ENCODE results near the gene DNAI2. TPM values are rescaled to one million over a fixed set of nuclear protein-coding genes. Genes with fewer than 3 reads are reported as not detected.

Gene DNAI2
- total and polyA plus RNA-seq, 9 of the 15 experiments (the other 6 are each of a cell fraction or from before 2014, with no cell fraction given), result not detected

GRCh38 chr17:74282587-74283370, 8.7 kb downstream of the DNAI2 start (continued):
- peak; percentile 80 for TF ChIP-seq GATA2 (CRISPR knock-in tag; IDR thresholded peaks at IDR 0.05)
- TF ChIP-seq ZNF431 (CRISPR knock-in tag; IDR thresholded peaks at IDR 0.05), result no peak
- TF ChIP-seq AFF1 (IDR thresholded peaks at IDR 0.05; ENCODE audit: low read depth in 1 of 2, partially characterized antibody in 2 of 2), result peak; percentile 24 to 61
- no peak for TF ChIP-seq ZNF57 (CRISPR knock-in tag; IDR thresholded peaks at IDR 0.05)
- TF ChIP-seq NONO (IDR thresholded peaks at IDR 0.05; ENCODE audit: low read depth in 2 of 2, low read length in 1 of 2), result no peak
- no peak for TF ChIP-seq ZFPM2 (CRISPR knock-in tag; IDR thresholded peaks at IDR 0.05)
- no peak for TF ChIP-seq MCM5 (IDR thresholded peaks at IDR 0.05; ENCODE audit: low read depth)
- no peak for TF ChIP-seq CGGBP1 (CRISPR knock-in tag; IDR thresholded peaks at IDR 0.05)
- 0 out of 2 replicates have a peak, but pooled peaks have one; percentile 13 for TF ChIP-seq CUX1 (CRISPR knock-in tag; IDR thresholded peaks at IDR 0.05)
- peak; percentile 62; the same call in 1 of the 2 replicates for TF ChIP-seq TARDBP (IDR thresholded peaks at IDR 0.05)
- no peak for TF ChIP-seq RHOXF2B (CRISPR knock-in tag; conservative IDR thresholded peaks at IDR 0.05)
- TF ChIP-seq RBFOX2 (IDR thresholded peaks at IDR 0.05; ENCODE audit: low read depth, low read length), result no peak
- no peak for TF ChIP-seq STAT5B (CRISPR knock-in tag; IDR thresholded peaks at IDR 0.05)
- no peak for TF ChIP-seq HNRNPL (IDR thresholded peaks at IDR 0.05; ENCODE audit: low read depth, low read length)
- no peak for TF ChIP-seq ZNF311 (CRISPR knock-in tag; IDR thresholded peaks at IDR 0.05)
- TF ChIP-seq KAT8 (IDR thresholded peaks at IDR 0.05; ENCODE audit: low read depth), result no peak
- TF ChIP-seq FOSL1 (tag; conservative IDR thresholded peaks at IDR 0.05), result peak; percentile 100
- TF ChIP-seq ZNF277 (CRISPR knock-in tag; IDR thresholded peaks at IDR 0.05; ENCODE audit: borderline replicate concordance), result no peak

All from K562 (cell line).